Calu3 (cell line): ENCODE measurements around the gene MFSD1. TPM values are rescaled to one million over a fixed set of nuclear protein-coding genes. Genes with fewer than 3 reads are reported as not detected.
A peak's percentile ranks its signal among the peaks of the same experiment; 100 is the strongest.

Source experiments
- BruUV-seq: library from RNA; stranded (reverse); fragments of 400-500 nt; replicated peaks from 2 replicates; lab custom pipeline; 2021; lab: Mats Ljungman, UMichigan
- CTCF ChIA-PET: fragments of 300-600 bp; sonication (Branson Sonifier 250); formaldehyde crosslinking; loops from one replicate; lab custom pipeline; 2022; ENCODE audit warnings: antibody characterized with exemption; lab: Charles Lee
- DNase-seq: peaks from one replicate; pipeline ENCODE4 v3.0.0; 2022
- H3K27ac Mint-ChIP-seq: one replicate; pipeline ENCODE4 v1.8.0; 2022; ENCODE audit warnings: mixed read lengths; ENCODE audit not compliant: unreplicated experiment
- H3K27me3 Mint-ChIP-seq: one replicate; pipeline ENCODE4 v1.8.0; 2022; ENCODE audit warnings: mixed read lengths; ENCODE audit not compliant: unreplicated experiment
- H3K36me3 Mint-ChIP-seq: one replicate; pipeline ENCODE4 v1.8.0; 2022; ENCODE audit warnings: mild to moderate bottlenecking, moderate library complexity, mixed read lengths; ENCODE audit not compliant: insufficient read depth, unreplicated experiment
- H3K4me1 Mint-ChIP-seq: one replicate; pipeline ENCODE4 v1.8.0; 2022; ENCODE audit warnings: mild to moderate bottlenecking, low read depth, mixed read lengths; ENCODE audit not compliant: unreplicated experiment
- H3K4me3 Mint-ChIP-seq: one replicate; pipeline ENCODE4 v1.8.0; 2022; ENCODE audit warnings: mild to moderate bottlenecking, low read depth, moderate library complexity, mixed read lengths; ENCODE audit not compliant: unreplicated experiment
- H3K9me3 Mint-ChIP-seq: one replicate; pipeline ENCODE4 v1.8.0; 2022; ENCODE audit warnings: low read depth, mixed read lengths; ENCODE audit not compliant: unreplicated experiment
- intact Hi-C: fragments of 100-400 bp; cut with micrococcal nuclease; formaldehyde crosslinking; loops from one replicate; pipeline ENCODE4 v1.10.0; 2022; ENCODE audit not compliant: unreplicated experiment
- total RNA-seq: library from RNA; stranded (reverse); gene quantifications from 2 replicates; pipeline ENCODE4 v1.2.3, GENCODE V29; 2022
- TF ChIP-seq, protein P1 (sequence below): fragments of 200-600 bp; IDR thresholded peaks from one replicate; pipeline ENCODE4 v1.8.0; 2022; ENCODE audit warnings: antibody characterized with exemption; ENCODE audit not compliant: unreplicated experiment

The MFSD1 gene
- total RNA-seq, 1 experiment from 2014 or later: 95.8 TPM

DNA sequence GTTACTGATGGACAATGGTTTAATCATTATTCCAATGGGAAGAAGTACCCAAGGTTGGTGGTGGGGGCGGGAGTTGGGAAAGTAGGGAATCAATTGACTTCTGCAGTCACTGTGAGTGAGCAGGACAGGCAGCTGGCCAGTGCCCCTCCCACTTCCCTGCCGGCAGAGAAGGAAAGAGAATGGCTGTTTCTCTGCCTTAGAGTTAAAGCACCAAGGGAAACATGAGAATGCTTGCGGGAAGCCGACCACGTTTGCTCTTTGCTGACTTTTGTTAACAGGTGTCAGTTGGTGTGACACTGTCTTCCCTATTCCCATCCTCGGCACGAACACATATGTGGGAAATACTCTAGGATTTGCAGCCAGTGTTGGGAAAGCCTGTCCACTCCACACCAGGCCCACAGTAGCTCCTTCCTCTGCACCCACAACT is 33.5 kb upstream of the MFSD1 start:
- Mint-ChIP-seq H3K9me3 (peaks cover 6% of the 10 kb centered on the region), H3K27me3 (no peaks in the 10 kb centered on the region), H3K4me1 (peaks cover 90% of the 10 kb centered on the region), H3K4me3 (peak overlapping the region; percentile 13), H3K27ac (peak overlapping the region; percentile 100), H3K36me3 (peaks cover 58% of the 10 kb centered on the region)
- CTCF ChIA-PET: interaction anchor here (0.9 to 2.2 kb wide), 4 partner anchors 21 to 41 kb away, joined by 3 to 10 read pairs (median 5); no protein-coding TSS in a partner anchor
- intact Hi-C loops: no loop called here
- DNase-seq: peak; percentile 86
- TF ChIP-seq, protein P1, sequence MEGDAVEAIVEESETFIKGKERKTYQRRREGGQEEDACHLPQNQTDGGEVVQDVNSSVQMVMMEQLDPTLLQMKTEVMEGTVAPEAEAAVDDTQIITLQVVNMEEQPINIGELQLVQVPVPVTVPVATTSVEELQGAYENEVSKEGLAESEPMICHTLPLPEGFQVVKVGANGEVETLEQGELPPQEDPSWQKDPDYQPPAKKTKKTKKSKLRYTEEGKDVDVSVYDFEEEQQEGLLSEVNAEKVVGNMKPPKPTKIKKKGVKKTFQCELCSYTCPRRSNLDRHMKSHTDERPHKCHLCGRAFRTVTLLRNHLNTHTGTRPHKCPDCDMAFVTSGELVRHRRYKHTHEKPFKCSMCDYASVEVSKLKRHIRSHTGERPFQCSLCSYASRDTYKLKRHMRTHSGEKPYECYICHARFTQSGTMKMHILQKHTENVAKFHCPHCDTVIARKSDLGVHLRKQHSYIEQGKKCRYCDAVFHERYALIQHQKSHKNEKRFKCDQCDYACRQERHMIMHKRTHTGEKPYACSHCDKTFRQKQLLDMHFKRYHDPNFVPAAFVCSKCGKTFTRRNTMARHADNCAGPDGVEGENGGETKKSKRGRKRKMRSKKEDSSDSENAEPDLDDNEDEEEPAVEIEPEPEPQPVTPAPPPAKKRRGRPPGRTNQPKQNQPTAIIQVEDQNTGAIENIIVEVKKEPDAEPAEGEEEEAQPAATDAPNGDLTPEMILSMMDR: no peak
- BruUV-seq: no TSS peak

DNA sequence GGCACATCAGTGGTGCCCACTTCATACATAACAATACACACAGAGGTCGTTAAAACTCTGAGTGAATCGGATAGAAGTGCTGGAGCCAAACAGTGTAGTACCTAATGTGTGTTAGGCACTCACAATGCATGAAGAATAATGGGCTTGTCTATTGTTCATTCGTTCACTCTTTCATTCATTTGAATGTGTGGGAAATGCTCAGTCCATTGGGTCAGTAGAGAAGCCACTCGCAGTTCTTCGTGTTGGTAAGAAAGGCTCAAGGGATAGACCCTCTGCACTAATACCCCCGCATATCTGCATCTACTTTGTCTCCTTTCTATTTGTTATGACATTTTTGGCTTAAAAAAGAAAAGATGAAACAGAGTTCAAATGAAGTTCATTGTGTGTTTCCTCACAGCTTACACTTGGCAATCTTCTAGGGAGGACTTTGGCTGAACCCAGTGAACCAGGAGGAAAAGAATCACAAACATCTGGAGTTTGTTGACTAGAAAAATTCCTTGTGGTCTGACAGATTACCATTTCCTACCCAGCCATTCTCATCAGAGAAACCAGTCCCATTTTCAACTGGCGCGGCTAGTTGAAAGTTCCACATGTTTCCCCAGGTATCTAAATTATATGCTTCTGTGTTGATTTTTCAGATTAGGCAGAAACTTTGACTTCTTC is 32.8 kb upstream of the MFSD1 start:
- peaks cover 65% of the 10 kb centered on the region for H3K36me3 Mint-ChIP-seq
- H3K4me3 Mint-ChIP-seq: peak overlapping the region; percentile 13
- H3K27me3 Mint-ChIP-seq: no peaks in the 10 kb centered on the region
- DNase-seq: peak; percentile 74
- peaks cover 94% of the 10 kb centered on the region for H3K4me1 Mint-ChIP-seq
- peaks cover 8% of the 10 kb centered on the region for H3K9me3 Mint-ChIP-seq
- intact Hi-C loops: loop anchor here (1.0 kb wide), 2 partner anchors 37 to 42 kb away; partner anchors contain the start of gene RARRES1
- TF ChIP-seq, protein P1: no peak
- BruUV-seq: no TSS peak
- CTCF ChIA-PET: interaction anchor here (0.9 to 2.2 kb wide), 4 partner anchors 20 to 42 kb away, joined by 3 to 10 read pairs (median 5); no protein-coding TSS in a partner anchor
- H3K27ac Mint-ChIP-seq: peak overlapping the region; percentile 100

DNA sequence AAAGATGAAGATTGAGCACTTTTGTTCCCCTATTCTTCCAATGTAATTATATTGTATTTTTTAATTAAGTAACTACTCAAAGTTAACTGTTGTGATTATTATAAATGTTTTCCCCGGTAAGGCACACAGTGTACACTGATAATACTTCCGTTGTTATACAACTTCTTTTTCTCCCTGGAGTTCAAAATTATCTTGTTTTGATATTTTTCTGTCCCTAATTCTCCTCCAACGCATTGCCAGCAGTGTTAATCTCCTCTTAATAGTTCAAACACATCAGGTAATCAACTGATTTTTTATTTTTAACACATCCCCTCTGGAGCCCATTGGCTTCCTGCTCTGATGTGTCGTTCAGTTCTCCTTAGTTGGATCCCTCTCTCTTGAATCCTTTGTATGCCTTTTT is 32.3 kb upstream of the MFSD1 start:
- CTCF ChIA-PET: interaction anchor here (0.9 to 2.2 kb wide), 3 partner anchors 20 to 42 kb away, joined by 3 to 10 read pairs (median 7); no protein-coding TSS in a partner anchor
- Mint-ChIP-seq H3K9me3 (peaks cover 8% of the 10 kb centered on the region), H3K27ac (peak overlapping the region; percentile 100), H3K27me3 (no peaks in the 10 kb centered on the region), H3K4me3 (peak overlapping the region; percentile 13), H3K4me1 (peaks cover 93% of the 10 kb centered on the region), H3K36me3 (peaks cover 69% of the 10 kb centered on the region)
- DNase-seq: no peak
- BruUV-seq: TSS peak; percentile 62
- TF ChIP-seq, protein P1: no peak
- intact Hi-C loops: loop anchor here (1.0 kb wide), 2 partner anchors 37 to 42 kb away; partner anchors contain the start of gene RARRES1

DNA sequence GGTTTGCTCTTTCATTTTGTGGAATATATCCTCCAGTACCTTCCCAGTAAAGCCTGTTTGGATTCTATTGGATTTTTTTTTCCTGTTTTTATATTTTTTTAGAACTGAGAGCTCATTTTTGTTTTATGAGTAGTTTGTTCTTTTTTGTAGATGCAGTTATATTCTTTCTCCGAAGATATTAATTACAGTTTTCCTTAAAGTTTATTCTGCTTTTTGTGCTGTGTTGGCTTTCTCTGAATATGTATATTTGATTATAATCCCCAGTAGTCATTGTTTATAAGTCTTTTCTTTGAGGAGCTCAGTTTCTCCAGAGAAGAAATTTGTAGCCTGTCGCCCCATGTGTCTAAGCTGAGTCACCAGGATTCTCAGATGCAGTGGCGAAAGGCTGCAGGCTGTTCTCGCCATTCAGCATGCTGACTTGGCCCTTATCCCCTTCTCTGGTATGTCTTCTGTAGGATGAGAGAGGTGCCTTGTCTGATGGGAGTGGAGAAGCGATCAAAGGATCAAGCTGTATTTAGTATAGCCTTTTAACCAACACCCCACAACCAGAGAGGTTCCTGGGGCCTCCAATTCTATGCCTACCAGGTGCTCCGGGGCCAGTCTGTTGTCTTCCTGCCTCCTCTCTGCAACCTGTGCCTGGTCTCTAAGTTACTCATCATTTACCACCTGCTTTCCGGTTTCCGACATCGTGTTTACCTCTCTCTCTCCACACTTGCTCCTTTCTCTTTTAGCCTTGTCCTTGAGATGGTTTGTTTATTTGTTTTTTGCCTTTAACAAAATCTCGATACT is 31.7 kb upstream of the MFSD1 start:
- CTCF ChIA-PET: interaction anchor here (2.2 kb wide), 1 partner anchor 19 kb away, joined by 10 read pairs; no protein-coding TSS in a partner anchor
- Mint-ChIP-seq H3K9me3 (peaks cover 8% of the 10 kb centered on the region), H3K4me1 (peaks cover 93% of the 10 kb centered on the region), H3K27ac (peak overlapping the region; percentile 100), H3K4me3 (peak overlapping the region; percentile 13), H3K36me3 (peaks cover 75% of the 10 kb centered on the region), H3K27me3 (no peaks in the 10 kb centered on the region)
- TF ChIP-seq, protein P1: no peak
- intact Hi-C loops: loop anchor here (1.0 kb wide), 2 partner anchors 38 to 43 kb away; partner anchors contain the start of gene RARRES1
- no peak for DNase-seq
- no TSS peak for BruUV-seq
